Hematopoietic multipotent progenitor cell treated with erythropoietin and hydrocortisone succinate and interleukin-3 and kit ligand, for 17 days (in vitro differentiated cells): ENCODE results near the gene CCDC144A.
"Not testable (repeated sequence)": the region's sequence is repeated elsewhere in the genome, so short reads cannot be mapped to it uniquely, and the experiment has no call there.

Experiments
- DNase-seq: peaks from one replicate; pipeline ENCODE4 v3.0.0-alpha.2; 2015; ENCODE audit warnings: low spot score

The CCDC144A gene

GRCh38 chr17:16689731-16690281 is at the start of gene CCDC144A:
Gene CCDC144A (plus strand): TSS chr17:16690241. CDS start chr17:16690401, 160 bp downstream.
- DNase-seq = peak; percentile 35

DNA sequence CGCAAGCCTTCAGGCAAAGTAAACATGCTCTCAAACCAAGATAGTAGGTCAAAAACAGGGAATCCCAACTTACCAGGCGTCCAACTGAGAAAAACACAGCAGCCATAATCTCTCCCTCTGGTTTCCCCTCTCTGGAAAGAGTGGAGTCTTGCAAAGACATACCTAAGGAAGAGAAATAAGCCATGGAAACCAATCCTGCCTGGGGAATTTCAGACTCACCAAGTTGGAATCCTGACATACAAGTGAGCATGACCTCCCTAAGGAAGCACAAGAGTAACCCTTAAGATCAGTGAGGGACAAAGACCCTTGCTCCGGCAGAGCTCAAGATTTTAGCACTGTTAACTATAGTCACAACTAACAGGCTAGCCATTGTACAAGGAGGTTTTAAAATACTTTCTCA is 40.5 kb upstream of the CCDC144A start:
- no peak for DNase-seq

GRCh38 chr17:16652252-16652651 is 37.8 kb upstream of the CCDC144A start:
- no peak for DNase-seq

- no peak for DNase-seq
These were observed 37.1 kb upstream of the CCDC144A start for GRCh38 chr17:16652847-16653366.

DNA sequence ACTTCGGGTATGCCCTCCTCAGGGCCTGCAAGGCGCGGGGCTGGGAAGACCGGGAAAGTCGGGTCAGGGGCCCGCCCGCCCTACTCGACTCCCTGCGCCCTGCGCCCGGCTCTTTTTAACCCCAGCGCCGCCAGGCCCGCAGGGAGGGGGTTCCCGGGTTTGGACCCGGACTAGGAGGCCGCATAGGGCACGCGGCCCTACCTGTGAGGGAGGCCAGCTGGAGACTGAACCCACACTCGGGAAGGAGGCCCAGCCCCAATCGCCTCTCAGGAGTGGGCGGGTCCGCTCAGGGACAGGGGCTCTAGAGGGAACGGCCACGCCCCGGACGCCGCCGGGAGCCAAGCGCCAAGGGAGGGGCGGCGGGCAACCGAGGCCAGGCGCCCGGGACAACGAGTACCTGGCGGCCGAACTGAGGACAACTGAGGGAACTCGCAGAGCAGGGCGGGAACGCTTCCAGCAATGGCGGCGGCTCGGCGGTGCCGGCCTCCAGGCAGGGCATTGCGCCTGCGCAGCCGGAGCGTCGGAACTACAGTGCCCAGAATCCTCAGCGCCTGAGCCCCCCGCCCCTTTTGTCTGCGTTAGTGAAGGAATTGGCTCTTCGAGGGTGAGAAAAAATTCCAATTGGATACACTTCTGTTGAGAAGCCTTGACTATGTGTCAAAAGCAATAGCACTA is 36.5 kb upstream of the CCDC144A start, which contains the start of gene ZNF624:
TSS of gene ZNF624 (minus strand) at position 484 of the 675 bp plus-strand sequence.
- peak; percentile 67 for DNase-seq

GRCh38 chr17:16661217-16661616 is 28.8 kb upstream of the CCDC144A start:
- no peak for DNase-seq

- no peak for DNase-seq
These were observed 27.1 kb upstream of the CCDC144A start for GRCh38 chr17:16662936-16663335.

GRCh38 chr17:16666553-16666906 is 23.5 kb upstream of the CCDC144A start:
- DNase-seq = not testable (repeated sequence)

DNA sequence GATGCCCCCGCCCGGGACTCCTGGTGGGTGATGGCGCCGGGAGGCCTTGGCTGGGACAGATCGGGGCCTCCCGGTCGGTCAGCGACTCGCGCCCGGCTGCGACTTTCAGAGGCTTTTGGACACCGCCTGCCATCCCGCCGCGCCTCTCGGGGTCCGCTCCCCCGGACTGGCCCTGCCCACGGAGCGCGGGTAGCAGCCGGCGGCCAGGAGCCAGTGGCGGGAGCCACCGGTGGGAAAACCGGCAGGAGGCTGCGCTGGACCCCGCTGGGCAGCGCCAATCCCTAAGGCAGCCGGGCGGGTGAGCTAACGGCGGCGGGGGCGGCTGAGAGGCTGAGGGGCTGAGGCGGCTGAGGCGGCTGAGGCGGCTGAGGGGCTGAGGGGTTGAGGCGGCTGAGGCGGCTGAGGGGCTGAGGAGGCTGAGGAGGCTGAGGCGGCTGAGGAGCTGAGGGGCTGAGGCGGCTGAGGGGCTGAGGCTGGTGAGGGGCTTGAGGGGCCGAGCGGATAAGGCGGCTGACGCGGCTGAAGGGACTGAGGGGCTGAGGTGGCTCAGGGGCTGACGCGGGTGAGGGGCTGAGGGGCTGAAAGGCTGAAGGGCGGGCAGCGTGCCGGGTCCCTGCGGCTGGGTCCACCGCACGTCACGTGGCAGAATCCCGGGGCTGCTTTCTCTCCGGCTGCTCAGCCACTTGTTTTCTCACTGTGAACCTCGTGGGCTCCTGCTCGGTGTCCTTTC is 23.0 kb upstream of the CCDC144A start:
- not testable (repeated sequence) for DNase-seq

DNA sequence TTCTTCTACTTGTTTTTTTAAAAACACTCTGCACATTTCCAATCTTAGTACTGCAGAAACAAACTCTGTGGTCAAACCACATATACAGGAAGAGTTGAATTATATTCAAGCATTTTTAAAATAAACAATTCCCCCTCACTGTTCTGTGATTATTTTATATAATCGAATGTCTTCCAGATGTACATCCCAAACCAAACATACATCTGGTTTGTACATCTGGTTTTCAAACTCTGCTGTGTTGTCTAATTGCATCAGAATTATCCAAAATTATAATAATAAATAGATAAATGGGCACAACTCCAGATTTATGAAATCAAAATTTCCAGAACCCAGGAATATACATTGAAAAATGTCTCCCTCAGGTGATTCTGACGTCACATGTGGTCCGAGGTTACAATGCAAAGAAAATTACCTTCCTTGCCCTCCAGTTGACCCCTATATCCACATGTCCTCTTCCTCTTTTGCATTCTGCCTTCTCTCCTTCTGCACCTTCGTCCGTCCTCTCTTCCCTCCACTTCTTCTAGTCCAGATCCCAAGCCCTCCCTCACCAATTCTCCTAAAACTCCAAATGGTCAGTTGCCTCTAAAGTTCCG is 13.3 kb upstream of the CCDC144A start:
- DNase-seq = no peak

DNA sequence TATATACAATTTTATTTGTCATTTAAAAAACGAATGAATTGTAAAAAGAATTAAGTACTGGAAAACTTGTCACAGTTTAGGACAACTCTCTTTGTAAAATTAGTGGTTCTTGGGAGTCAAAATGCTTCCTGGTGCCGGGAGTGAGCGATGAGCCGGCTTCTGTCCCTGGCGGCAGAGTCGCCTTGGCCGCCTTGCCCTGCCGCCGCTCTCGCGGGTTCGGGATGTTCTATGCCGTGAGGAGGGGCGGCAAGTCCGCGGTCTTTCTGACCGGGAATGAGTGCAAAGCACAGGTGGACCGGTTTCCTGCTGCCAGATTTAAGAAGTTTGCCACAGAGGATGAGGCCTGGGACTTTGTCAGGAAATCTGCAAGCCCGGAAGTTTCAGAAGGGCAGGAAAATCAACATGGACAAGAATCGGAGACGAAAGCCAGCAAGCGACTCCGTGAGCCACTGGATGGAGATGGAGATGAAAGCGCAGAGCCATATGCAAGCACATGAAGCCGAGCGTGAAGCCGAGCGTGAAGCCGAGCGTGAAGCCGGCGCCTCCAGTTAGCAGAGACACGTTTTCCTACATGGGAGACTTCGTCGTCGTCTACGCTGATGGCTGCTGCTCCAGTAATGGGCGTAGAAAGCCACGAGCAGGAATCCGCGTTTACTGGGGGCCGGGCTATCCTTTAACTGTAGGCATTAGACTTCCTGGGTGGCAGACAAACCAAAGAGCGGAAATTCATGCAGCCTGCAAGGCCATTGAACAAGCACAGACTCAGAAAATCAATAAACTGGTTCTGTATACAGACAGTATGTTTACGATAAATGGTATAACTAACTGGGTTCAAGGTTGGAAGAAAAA is 6.5 kb upstream of the CCDC144A start:
- not testable (repeated sequence) for DNase-seq

GRCh38 chr17:16686019-16686418 is 4.0 kb upstream of the CCDC144A start:
- DNase-seq = not testable (repeated sequence)

DNA sequence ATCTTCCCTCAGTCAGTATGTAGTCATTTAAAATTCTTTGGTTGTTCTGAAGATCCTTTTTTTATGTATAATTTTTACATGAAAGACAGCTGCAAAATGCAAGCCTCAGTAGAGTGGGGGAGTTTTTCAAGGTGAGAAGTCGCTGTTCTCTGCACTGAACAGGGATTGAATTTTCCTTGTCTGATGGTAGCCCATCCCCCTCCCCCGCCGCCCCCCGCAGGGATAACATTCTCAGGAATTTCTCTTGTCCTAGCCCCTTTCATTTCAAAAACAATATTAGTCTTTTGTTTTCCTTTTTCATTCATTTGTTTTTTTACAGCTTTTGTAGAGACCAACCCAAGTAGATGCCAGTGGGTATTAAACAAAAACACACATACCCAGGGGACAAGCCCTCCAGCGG is 2.9 kb upstream of the CCDC144A start:
- DNase-seq = not testable (repeated sequence)

DNA sequence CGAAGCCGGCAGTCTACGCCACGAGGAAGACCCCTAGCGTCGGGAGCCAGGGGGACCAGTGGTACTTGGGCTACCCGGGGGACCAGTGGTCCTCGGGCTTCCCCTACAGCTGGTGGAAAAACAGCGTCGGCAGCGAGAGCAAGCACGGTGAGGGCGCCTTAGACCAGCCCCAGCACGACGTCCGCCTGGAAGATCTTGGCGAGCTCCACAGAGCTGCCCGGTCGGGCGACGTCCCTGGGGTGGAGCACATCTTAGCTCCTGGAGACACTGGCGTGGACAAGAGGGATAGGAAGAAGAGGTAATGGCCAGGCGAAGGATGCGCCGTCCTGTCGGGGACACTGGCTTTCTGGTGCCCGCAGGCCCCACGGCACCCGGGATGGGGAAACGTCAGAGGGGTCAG is 406 bp downstream of the CCDC144A start:
- not testable (repeated sequence) for DNase-seq

DNA sequence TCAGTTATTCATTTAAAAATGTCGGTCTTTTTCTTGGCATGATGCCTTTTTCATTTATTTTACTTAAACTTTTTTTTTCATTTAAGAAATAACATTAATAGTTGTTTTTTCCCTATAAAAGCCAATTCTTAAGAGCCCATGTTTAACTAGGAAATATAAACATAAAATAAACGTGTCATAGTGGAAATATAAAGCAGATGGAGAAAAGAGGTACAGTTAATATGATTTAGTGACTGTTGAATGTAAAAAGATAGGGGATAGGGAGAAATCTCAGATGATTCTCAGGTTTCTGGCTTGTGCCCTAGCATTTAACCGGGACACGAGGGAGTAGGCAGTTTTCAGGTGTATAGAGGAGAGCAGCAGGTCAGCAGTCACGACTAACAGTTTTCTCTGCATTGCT is 7.6 kb downstream of the CCDC144A start:
- DNase-seq = not testable (repeated sequence)

- not testable (repeated sequence) for DNase-seq
These were observed 55.6 kb downstream of the CCDC144A start for GRCh38 chr17:16745492-16746203.

- not testable (repeated sequence) for DNase-seq
These were observed 56.5 kb downstream of the CCDC144A start for GRCh38 chr17:16746571-16746970.

DNA sequence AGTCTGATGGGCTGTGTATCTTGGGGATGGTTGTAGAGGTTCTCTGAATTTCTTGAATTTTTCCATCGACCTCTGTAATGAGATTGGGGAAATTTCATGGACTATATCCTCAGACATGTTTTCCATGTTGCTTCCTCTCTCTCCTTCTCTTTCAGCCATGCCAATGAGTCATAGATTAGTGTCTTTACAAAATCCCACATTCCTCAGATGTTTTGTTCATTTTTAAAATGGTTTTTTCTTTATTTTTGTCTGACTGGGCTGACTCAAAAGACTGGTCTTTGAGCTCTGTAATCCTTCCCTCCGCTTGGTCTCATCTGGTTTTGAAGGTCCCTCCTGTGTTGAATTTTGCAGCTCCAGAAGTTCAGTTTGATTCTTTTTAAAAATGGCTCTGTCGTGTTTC is 60.5 kb downstream of the CCDC144A start:
- not testable (repeated sequence) for DNase-seq

GRCh38 chr17:16751224-16751923 is 61.3 kb downstream of the CCDC144A start:
- not testable (repeated sequence) for DNase-seq

DNA sequence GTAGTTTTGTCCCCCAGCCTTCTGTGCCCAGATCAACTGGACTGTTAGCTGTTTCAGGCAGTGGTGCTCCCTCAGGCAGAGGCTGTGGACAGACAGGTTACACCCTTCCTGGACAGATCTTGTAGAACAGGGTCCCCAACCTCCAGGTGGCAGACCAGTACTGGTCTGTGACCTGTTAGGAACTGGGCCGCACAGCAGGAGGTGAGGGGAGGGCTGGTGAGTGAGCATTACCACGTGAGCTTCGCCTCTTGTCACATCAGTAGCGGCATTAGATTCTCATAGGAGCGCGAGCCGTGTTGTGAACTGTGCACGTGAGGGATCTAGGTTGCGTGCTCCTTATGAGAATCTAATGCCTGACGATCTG is 61.9 kb downstream of the CCDC144A start:
- not testable (repeated sequence) for DNase-seq
